Activated T-helper 9 cell treated with anti-CD3 and anti-CD28 coated beads, Interleukin-2, amount 50 U/mL, for 16 hours (primary cell): ENCODE measurements around the gene TMEM200A.
"Not testable (repeated sequence)": the region's sequence is repeated elsewhere in the genome, so short reads cannot be mapped to it uniquely, and the experiment has no call there.

Experiments used
- DNase-seq: peaks from one replicate; pipeline ENCODE4 v3.0.0-alpha.2; 2020; ENCODE audit warnings: low read depth

Gene TMEM200A

GRCh38 chr6:130365166-130366106 is at the start of gene TMEM200A:
Gene TMEM200A (plus strand): TSS chr6:130366017. CDS start chr6:130440423, 74,406 bp downstream.
- peak; percentile 43 for DNase-seq

DNA sequence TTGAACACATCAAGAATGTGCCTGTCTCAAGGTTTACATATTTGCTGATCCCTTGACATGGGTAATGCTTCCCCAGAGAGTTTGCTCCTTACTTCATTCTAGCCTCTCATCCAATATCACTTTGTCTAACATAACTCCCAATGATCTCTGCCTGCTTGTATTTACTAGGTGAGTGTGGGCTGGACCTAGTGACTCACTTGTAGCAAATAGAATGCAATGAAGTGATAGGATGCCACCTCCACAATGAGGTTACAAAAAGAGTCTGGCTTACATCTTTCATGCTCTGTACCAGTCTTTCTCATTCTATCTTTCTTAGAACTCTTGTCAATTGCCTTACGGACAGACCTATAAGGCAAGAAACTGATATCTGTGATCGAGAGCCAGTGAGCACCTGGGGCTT is 44.9 kb upstream of the TMEM200A start:
- DNase-seq: no peak

GRCh38 chr6:130322673-130323268 is 43.0 kb upstream of the TMEM200A start:
- peak; percentile 19 for DNase-seq

DNA sequence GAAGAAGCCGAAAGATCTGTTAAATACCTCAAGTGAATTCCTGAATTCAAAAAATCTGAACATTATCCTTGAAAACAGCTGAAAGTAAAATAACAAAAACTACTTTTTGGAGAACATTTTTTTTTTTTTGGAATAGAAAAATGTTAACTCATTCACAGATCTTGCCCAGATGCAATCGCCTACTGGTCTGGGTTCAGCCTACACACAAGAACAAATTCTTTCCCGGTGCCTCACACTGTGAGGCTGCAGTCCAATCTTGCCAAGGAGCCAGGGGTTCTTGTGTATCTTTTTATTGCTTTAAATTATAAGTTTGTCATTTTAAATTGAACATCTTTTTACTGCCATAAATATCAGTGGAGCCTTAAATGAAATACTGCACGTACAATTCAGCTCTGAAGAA is 41.2 kb upstream of the TMEM200A start:
- no peak for DNase-seq

DNA sequence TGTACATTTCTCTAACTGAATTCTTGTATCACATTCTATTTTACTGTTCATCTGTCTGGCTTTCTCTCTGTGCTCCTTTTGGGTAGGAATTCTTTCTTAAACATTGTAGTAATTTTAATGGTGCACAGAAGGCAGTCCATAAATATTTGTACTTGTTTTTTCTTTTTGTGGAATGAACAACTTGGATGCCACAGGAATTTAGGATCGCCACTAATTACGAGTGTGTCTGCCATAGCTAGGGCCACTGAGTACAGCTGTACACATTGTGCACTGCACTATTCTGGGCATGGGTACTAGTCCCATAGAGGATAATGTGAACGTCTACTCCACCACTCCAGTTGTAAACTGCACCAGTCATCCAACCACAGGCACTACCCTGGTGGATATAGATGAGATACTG is 39.3 kb upstream of the TMEM200A start:
- no peak for DNase-seq

DNA sequence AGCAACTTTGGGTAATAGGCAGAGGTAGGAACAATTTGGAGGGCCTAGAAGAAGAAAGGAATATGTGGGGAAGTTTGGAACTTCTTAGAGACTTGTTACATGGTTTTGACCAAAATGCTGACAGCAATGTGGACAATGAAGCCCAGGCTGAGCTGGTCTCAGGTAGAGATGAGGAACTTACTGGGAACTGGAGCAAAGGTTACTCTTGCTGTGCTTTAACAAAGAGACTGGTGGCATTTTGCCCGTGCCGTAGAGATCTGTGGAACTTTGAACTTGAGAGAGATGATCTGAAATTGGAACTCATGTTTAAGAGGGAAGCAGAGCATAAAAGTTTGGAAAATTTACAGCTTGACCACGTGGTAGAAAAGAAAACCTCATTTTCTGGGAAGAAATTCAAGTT is 28.3 kb upstream of the TMEM200A start:
- no peak for DNase-seq

DNA sequence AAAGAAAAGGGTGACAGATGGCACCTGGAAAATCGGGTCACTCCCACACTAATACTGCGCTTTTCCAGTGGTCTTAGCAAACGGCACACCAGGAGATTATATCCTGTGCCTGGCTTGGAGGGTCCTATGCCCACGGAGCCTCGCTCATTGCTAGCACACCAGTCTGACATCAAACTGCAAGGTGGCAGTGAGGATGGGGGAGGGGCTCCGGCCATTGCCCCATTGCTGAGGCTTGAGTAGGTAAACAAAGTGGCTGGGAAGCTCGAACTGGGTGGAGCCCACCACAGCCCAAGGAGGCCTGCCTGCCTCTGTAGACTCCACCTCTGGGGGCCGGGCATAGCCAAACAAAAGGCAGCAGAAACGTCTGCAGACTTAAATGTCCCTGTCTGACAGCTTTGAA is 19.5 kb upstream of the TMEM200A start:
- DNase-seq: not testable (repeated sequence)

- no peak for DNase-seq
These were observed 11.5 kb upstream of the TMEM200A start for GRCh38 chr6:130354322-130354721.

DNA sequence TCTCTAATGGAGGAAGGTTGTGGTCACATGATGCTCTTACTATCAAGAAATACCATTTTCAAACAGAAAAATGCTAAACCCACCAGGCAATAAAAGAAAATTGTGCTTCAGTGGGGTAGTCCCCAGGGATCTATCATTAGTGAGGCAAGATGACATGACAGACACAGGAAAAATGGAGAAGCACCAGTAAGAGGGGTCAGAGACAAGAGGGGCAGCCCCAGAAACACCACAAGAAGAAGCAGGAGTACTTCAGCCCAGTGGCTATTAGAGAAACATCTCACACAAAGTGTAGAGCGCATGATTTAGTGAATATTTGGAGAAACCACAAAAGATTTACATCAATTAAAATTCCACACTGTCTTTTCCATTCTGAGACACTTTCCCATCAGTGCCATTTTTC is 10.2 kb upstream of the TMEM200A start:
- DNase-seq: no peak

DNA sequence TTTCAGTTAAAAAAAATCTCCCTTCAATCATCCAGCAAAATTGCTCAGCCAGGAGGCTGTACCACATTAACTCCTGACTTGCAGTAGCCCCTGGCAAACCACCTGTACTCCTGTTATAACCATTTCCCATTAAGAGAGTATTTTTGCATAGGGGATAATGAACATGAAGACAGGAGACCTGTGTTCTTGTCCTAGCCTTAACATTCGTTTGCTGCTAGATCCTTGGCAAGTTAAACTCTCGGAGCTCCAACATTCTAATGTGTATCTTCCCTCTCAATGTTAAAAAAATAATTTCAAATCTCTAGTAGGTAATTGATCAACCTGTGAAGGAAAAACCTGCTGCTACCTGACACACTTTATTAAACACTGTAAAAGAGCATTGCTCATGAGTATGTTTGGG is 8.4 kb upstream of the TMEM200A start:
- no peak for DNase-seq

- no peak for DNase-seq
These were observed 6.1 kb upstream of the TMEM200A start for GRCh38 chr6:130359736-130360135.

DNA sequence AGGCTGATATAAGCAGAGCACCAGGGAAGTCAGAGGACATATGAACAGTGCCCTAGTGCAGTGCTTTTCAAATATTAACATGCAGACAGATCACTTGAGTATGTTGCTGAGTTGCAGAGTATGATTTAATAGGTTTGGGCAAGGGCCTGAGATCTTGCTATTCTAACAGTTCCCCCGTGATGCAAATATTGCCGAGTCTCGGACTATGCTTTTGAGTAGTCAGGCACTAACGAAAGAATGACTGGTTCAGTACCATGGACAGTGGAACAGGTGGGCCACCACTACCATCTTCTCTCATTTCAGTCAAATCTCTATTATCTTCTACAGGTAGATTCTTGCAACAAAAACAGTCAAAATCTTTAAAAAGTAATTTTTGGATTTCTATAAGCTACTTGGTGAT is 3.7 kb upstream of the TMEM200A start:
- no peak for DNase-seq

- no peak for DNase-seq
These were observed 1.5 kb upstream of the TMEM200A start for GRCh38 chr6:130364224-130364780.

GRCh38 chr6:130366107-130367005 is 539 bp downstream of the TMEM200A start:
- peak; percentile 34 for DNase-seq

DNA sequence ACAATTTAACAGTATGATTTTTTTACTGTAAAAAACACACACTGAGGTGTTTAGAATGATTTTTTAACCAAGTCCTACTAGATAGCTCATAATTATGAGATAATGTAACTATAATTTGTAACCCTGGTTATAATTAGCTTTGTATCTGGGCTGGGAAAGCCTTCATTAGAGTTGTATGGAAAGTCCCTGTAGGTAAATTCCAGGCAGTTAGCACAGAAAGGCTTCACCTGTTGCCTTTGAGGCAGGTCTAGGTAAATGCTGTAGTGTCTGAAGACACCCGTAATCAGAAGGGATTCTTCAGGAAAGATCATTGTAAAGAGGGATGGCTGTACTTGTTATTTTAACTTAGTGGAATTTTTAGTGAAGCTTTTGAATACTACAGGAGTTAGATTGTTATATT is 1.9 kb downstream of the TMEM200A start:
- no peak for DNase-seq

GRCh38 chr6:130368576-130368975 is 2.8 kb downstream of the TMEM200A start:
- DNase-seq: no peak

- no peak for DNase-seq
These were observed 4.0 kb downstream of the TMEM200A start for GRCh38 chr6:130369831-130370230.

- DNase-seq: no peak
These were observed 6.2 kb downstream of the TMEM200A start for GRCh38 chr6:130371921-130372420.

GRCh38 chr6:130372786-130373185 is 7.0 kb downstream of the TMEM200A start:
- DNase-seq: no peak

DNA sequence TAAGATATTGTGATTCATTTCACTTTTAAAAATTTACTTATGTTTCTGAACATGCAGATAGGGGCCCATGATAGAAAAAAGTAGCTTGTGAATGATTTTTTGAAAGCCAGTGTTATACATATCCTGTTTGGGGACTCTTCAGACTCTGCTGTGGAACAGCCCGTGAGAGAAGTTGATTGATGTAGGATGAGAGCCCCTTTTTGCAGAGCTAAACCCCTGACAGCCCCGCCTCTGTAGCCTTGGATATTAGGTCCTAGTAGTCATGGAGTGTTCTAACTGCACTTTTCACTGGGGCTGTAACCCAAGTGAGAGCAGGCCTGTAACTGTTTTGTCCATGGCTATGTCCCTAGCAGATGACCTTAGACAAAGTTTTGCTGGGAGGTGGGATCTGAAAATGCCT is 8.2 kb downstream of the TMEM200A start:
- DNase-seq: no peak

DNA sequence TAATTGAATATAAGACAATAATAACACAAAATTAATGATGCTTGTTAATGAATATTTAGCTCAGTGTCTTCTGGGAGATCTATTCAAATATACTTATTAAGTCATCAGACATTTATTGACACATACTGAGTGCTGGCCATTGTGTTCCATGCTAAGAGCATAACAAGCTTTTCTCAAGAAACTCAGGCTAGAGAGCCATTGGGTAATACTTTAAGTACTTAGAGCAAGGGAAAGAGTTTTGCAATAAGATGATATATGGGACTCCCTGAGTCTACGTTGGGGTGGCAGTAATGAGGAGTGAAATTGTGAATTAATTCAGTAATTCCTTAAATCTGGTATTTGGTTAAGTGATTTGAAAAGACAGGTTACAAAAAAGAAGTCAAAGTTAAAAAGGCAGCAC is 11.1 kb downstream of the TMEM200A start:
- no peak for DNase-seq

DNA sequence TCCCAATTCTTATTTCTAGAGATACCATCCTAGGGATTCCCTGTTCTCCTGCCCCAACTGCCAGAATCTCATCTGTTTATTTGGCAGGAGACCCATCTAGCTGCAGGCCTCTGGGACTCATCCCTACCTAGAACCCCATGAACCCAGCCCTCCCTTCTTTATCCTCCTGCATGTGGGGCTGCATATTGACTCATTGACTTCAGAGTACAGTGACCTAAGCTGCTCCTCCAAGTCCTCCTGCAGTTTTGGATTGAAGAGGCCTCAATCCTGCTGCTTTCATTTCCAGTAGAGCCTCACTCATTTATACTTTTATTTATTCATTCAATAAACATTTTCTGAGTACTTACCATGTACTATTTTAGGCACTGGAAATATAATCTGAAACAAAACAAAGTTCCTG is 11.6 kb downstream of the TMEM200A start:
- no peak for DNase-seq
